ENCODE results near the gene GIT2. TPM values are rescaled to one million over a fixed set of nuclear protein-coding genes. Genes with fewer than 3 reads are reported as not detected.
"Not testable (repeated sequence)": the region's sequence is repeated elsewhere in the genome, so short reads cannot be mapped to it uniquely, and the experiment has no call there.

The GIT2 gene
- total and polyA plus RNA-seq, 2 experiments from 2014 or later, result 15.8 to 20.9 TPM

GRCh38 chr12:110008681-110009398 lies 12.7 kb upstream of the GIT2 start:
- not testable (repeated sequence) for H3K27ac Mint-ChIP-seq; H3F3A ChIP-seq (replicated peaks; ENCODE audit: low read depth); H3K9me2 ChIP-seq (ENCODE audit: insufficient read depth); H3K4me1 Mint-ChIP-seq; H3K4me3 ChIP-seq; H3K4me2 ChIP-seq; H3K9me3 Mint-ChIP-seq; H3K27ac ChIP-seq (ENCODE audit: low read depth); H3K79me2 ChIP-seq (replicated peaks; ENCODE audit: insufficient read depth); ATAC-seq; H4K20me1 ChIP-seq (replicated peaks; ENCODE audit: insufficient read depth); H3K36me3 ChIP-seq (ENCODE audit: insufficient read depth); DNase-seq (ENCODE audit: low spot score); H2AFZ ChIP-seq; H3K27me3 Mint-ChIP-seq (ENCODE audit: insufficient read depth, low read depth, poor library complexity); H3K27me3 ChIP-seq (ENCODE audit: insufficient read depth); H3K4me3 Mint-ChIP-seq; H3K4me1 ChIP-seq (ENCODE audit: insufficient read depth); H3K36me3 Mint-ChIP-seq (ENCODE audit: low read depth)

GRCh38 chr12:110007881-110008280 lies 11.7 kb upstream of the GIT2 start:
- no peak overlapping the region for H3K4me2 ChIP-seq
- H3F3A ChIP-seq (replicated peaks; ENCODE audit: low read depth), result no peaks in the 10 kb centered on the region
- no peaks in the 10 kb centered on the region for H3K4me1 Mint-ChIP-seq
- no peak overlapping the region for H3K4me3 Mint-ChIP-seq
- no peak for ATAC-seq
- peaks cover 7% of the 10 kb centered on the region; the same call in 1 of the 2 replicates for H3K79me2 ChIP-seq (replicated peaks; ENCODE audit: insufficient read depth)
- no peak overlapping the region for H3K27ac ChIP-seq (ENCODE audit: low read depth)
- H3K27ac Mint-ChIP-seq, result no peak overlapping the region
- no peaks in the 10 kb centered on the region for H3K27me3 Mint-ChIP-seq (ENCODE audit: insufficient read depth, low read depth, poor library complexity)
- H3K36me3 Mint-ChIP-seq (ENCODE audit: low read depth), result no peaks in the 10 kb centered on the region; the same call in 2 of the 3 replicates
- H3K27me3 ChIP-seq (ENCODE audit: insufficient read depth), result no peaks in the 10 kb centered on the region
- no peaks in the 10 kb centered on the region for H3K4me1 ChIP-seq (ENCODE audit: insufficient read depth)
- no peak for DNase-seq (ENCODE audit: low spot score)
- H4K20me1 ChIP-seq (replicated peaks; ENCODE audit: insufficient read depth), result peaks cover 5% of the 10 kb centered on the region; the same call in 1 of the 2 replicates
- H3K36me3 ChIP-seq (ENCODE audit: insufficient read depth), result no peaks in the 10 kb centered on the region
- H3K4me3 ChIP-seq, result no peak overlapping the region
- no peaks in the 10 kb centered on the region for H3K9me2 ChIP-seq (ENCODE audit: insufficient read depth)
- no peaks in the 10 kb centered on the region for H3K9me3 Mint-ChIP-seq
- no peak overlapping the region for H2AFZ ChIP-seq
- no peak for TF ChIP-seq ZNF331 (CRISPR knock-in tag; IDR thresholded peaks at IDR 0.05; ENCODE audit: low read depth)
- no peak for TF ChIP-seq STAT1 (IDR thresholded peaks at IDR 0.05; ENCODE audit: unreplicated experiment)
- TF ChIP-seq CREB1 (CRISPR knock-in tag; IDR thresholded peaks at IDR 0.05; ENCODE audit: low read depth), result no peak
- TF ChIP-seq, protein P1, sequence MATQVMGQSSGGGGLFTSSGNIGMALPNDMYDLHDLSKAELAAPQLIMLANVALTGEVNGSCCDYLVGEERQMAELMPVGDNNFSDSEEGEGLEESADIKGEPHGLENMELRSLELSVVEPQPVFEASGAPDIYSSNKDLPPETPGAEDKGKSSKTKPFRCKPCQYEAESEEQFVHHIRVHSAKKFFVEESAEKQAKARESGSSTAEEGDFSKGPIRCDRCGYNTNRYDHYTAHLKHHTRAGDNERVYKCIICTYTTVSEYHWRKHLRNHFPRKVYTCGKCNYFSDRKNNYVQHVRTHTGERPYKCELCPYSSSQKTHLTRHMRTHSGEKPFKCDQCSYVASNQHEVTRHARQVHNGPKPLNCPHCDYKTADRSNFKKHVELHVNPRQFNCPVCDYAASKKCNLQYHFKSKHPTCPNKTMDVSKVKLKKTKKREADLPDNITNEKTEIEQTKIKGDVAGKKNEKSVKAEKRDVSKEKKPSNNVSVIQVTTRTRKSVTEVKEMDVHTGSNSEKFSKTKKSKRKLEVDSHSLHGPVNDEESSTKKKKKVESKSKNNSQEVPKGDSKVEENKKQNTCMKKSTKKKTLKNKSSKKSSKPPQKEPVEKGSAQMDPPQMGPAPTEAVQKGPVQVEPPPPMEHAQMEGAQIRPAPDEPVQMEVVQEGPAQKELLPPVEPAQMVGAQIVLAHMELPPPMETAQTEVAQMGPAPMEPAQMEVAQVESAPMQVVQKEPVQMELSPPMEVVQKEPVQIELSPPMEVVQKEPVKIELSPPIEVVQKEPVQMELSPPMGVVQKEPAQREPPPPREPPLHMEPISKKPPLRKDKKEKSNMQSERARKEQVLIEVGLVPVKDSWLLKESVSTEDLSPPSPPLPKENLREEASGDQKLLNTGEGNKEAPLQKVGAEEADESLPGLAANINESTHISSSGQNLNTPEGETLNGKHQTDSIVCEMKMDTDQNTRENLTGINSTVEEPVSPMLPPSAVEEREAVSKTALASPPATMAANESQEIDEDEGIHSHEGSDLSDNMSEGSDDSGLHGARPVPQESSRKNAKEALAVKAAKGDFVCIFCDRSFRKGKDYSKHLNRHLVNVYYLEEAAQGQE (IDR thresholded peaks at IDR 0.05; ENCODE audit: unreplicated experiment), result no peak
- TF ChIP-seq ZNF462 (CRISPR knock-in tag; IDR thresholded peaks at IDR 0.05), result no peak
- no peak for TF ChIP-seq EZH2phosphoT487 (IDR thresholded peaks at IDR 0.05; ENCODE audit: unreplicated experiment)
- no peak for TF ChIP-seq POLR2AphosphoS5 (IDR thresholded peaks at IDR 0.05; ENCODE audit: low read depth)
- TF ChIP-seq CTCF (conservative IDR thresholded peaks at IDR 0.05; ENCODE audit: low read depth in 2 of 2), result no peak
- TF ChIP-seq NANOG (IDR thresholded peaks at IDR 0.05; ENCODE audit: borderline replicate concordance), result no peak
- TF ChIP-seq ZNF114 (CRISPR knock-in tag; IDR thresholded peaks at IDR 0.05), result no peak

All from GM23338 (cell line).